Panc1 (cell line): ENCODE results near the gene MT1B. TPM values are rescaled to one million over a fixed set of nuclear protein-coding genes. Genes with fewer than 3 reads are reported as not detected.

Experiments
- ATAC-seq: fragments of 200-7000 bp; cut with Tn5 transposase; 2 replicates; pipeline ENCODE4 v1.9.1; 2020; ENCODE audit warnings: mild to moderate bottlenecking, moderate library complexity
- BruUV-seq: library from RNA; stranded (reverse); fragments of 400-500 nt; replicated peaks from 2 replicates; lab custom pipeline; 2021; lab: Mats Ljungman, UMichigan
- CTCF ChIA-PET: fragments of 300-600 bp; sonication (Branson Sonifier 250); formaldehyde crosslinking; loops from one replicate; lab custom pipeline; 2022; ENCODE audit warnings: antibody characterized with exemption; lab: Charles Lee
- POLR2A ChIA-PET: fragments of 300-600 bp; sonication (Branson Sonifier 250); formaldehyde crosslinking; loops from one replicate; lab custom pipeline; 2022; ENCODE audit warnings: antibody characterized with exemption; lab: Charles Lee
- DNase-seq: peaks from one replicate; pipeline ENCODE4 v3.0.0-alpha.2; 2010; ENCODE audit warnings: low read depth, low spot score
- H3K27ac ChIP-seq: 2 replicates; pipeline ENCODE4 v1.5.1; 2011; ENCODE audit warnings: mild to moderate bottlenecking, low read length, inconsistent platforms
- H3K27me3 ChIP-seq: fragments of 200-500 bp; sonication (Bioruptor generic); 2 replicates; pipeline ENCODE4 v1.6.0; 2014; ENCODE audit warnings: low read length, inconsistent platforms; ENCODE audit not compliant: control insufficient read depth, insufficient read depth
- H3K36me3 ChIP-seq: fragments of 200-500 bp; sonication (Bioruptor generic); 2 replicates; pipeline ENCODE4 v1.5.1; 2014; ENCODE audit warnings: inconsistent platforms, mild to moderate bottlenecking, low read length, moderate library complexity; ENCODE audit not compliant: control insufficient read depth, insufficient read depth
- H3K4me1 ChIP-seq: 2 replicates; pipeline ENCODE4 v1.5.1; 2011; ENCODE audit warnings: inconsistent platforms, mild to moderate bottlenecking, low read length, moderate library complexity; ENCODE audit not compliant: control insufficient read depth, insufficient read depth
- H3K4me3 ChIP-seq, 2 experiments: 2 replicates each; pipeline ENCODE4 v1.5.1; 2011 to 2012; ENCODE audit warnings: low read depth in 2 of 2, low read length in 2 of 2, mild to moderate bottlenecking in 2 of 2, inconsistent platforms in 1 of 2, moderate library complexity in 1 of 2
- H3K9me3 ChIP-seq: fragments of 200-500 bp; sonication (Bioruptor generic); 2 replicates; pipeline ENCODE4 v1.5.1; 2014; ENCODE audit warnings: low read depth, mild to moderate bottlenecking, inconsistent platforms, low read length, moderate library complexity; ENCODE audit not compliant: control insufficient read depth, insufficient read depth
- POLR2AphosphoS5 ChIP-seq: IDR thresholded peaks from 2 replicates; pipeline ENCODE4 v1.6.1; 2012; ENCODE audit warnings: mild to moderate bottlenecking, low read depth, low read length, moderate library complexity
- SIN3A ChIP-seq: IDR thresholded peaks from 2 replicates; pipeline ENCODE4 v1.6.1; 2012; ENCODE audit warnings: low read depth, mild to moderate bottlenecking, low read length, moderate library complexity, borderline replicate concordance; ENCODE audit not compliant: insufficient read depth
- TCF7L2 ChIP-seq: IDR thresholded peaks from 2 replicates; pipeline ENCODE4 v1.6.1; 2011; ENCODE audit warnings: mild to moderate bottlenecking, low read depth, low read length, inconsistent platforms
- in situ Hi-C: cut with HindIII; loops from 2 replicates; pipeline ENCODE4 v1.10.0; 2016; ENCODE audit warnings: low sequenced_read_pairs, low pct_unique_long_range_greater_than_20kb
- intact Hi-C: fragments of 100-400 bp; cut with micrococcal nuclease; formaldehyde crosslinking; loops from one replicate; pipeline ENCODE4 v1.10.0; 2022; ENCODE audit not compliant: unreplicated experiment
- total RNA-seq: library from RNA; stranded (reverse); gene quantifications from one replicate; pipeline ENCODE4 v1.2.1, GENCODE V29; 2021; ENCODE audit not compliant: unreplicated experiment
- TF ChIP-seq, protein P1 (sequence below): fragments of 450-650 bp; IDR thresholded peaks from 2 replicates; pipeline ENCODE4 v1.5.1; 2017; ENCODE audit warnings: mild to moderate bottlenecking
- TF ChIP-seq, protein P2 (sequence below), 2 experiments: IDR thresholded peaks; 2 replicates each; pipeline ENCODE4 v1.6.1; 2011 to 2012; ENCODE audit warnings: low read depth in 2 of 2, control low read depth in 1 of 2, low read length in 1 of 2, mild to moderate bottlenecking in 1 of 2, moderate library complexity in 1 of 2; ENCODE audit not compliant: insufficient read depth in 1 of 2

The MT1B gene
- total RNA-seq, 1 experiment from 2014 or later, result not detected

DNA sequence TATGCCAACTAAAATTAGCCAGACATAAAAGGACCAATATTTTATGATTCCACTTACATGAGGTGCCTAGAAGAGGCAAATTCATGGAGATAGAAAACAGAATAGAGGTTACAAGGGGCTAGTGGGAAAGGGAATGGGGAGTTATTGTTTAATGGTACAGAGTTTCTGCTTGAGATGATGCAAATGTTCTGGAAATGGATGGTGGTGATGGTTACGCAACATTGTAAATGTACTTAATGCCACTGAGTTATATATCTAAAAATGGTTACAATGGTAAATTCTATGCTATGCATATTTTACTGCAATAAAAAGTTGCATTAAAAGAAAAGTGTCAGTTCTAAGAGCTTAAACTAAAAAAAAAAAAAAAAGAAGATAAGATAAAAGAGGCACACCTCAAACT lies 48.5 kb downstream of the MT1B start:
- H3K9me3 ChIP-seq, result peaks cover 3% of the 10 kb centered on the region; the same call in 1 of the 2 replicates
- ChIA-PET POLR2A (no interaction called here), CTCF (interaction anchor here (0.6 kb wide), 3 partner anchors 39 to 100 kb away, joined by 3 to 5 read pairs (median 4); no protein-coding TSS in a partner anchor)
- H3K4me1 ChIP-seq, result no peaks in the 10 kb centered on the region
- no peak overlapping the region for H3K4me3 ChIP-seq
- ATAC-seq (no peak), DNase-seq (no peak)
- H3K27ac ChIP-seq, result no peak overlapping the region
- in situ Hi-C loops, result no loop called here
- no TSS peak for BruUV-seq
- intact Hi-C loops, result loop anchor here (5.0 kb wide), 2 partner anchors 93 to 188 kb away; partner anchors contain the start of gene MT2A
- no peaks in the 10 kb centered on the region for H3K36me3 ChIP-seq
- no peak for TF ChIP-seq TCF7L2
- no peaks in the 10 kb centered on the region for H3K27me3 ChIP-seq

DNA sequence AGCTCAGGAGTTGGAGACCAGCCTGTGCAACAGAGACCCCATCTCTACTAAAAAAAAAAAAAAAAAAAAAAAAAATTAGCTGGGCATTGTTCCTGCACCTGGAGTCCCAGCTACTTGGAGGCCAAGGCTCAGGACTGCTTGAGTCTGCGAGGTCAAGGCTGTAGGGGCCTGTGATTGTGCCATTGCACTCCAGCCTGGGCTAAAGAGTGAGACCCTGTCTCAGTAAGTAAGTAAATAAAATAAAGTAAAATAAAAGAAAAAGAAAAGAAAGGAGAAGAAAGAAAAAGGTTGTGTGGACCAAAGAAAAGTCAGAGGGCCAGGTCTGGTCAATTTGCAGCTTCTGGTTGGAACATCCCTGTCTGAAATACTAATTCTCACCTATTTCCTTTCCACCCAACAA lies 48.9 kb downstream of the MT1B start:
- CTCF ChIA-PET, result interaction anchor here (0.6 kb wide), 3 partner anchors 40 to 100 kb away, joined by 3 to 5 read pairs (median 4); no protein-coding TSS in a partner anchor
- peaks cover 3% of the 10 kb centered on the region; the same call in 1 of the 2 replicates for H3K9me3 ChIP-seq
- POLR2A ChIA-PET, result no interaction called here
- intact Hi-C loops, result loop anchor here (5.0 kb wide), 2 partner anchors 93 to 188 kb away; partner anchors contain the start of gene MT2A
- DNase-seq (no peak), ATAC-seq (no peak)
- no peaks in the 10 kb centered on the region for H3K4me1 ChIP-seq
- no TSS peak for BruUV-seq
- no peaks in the 10 kb centered on the region for H3K27me3 ChIP-seq
- TF ChIP-seq, protein P1, sequence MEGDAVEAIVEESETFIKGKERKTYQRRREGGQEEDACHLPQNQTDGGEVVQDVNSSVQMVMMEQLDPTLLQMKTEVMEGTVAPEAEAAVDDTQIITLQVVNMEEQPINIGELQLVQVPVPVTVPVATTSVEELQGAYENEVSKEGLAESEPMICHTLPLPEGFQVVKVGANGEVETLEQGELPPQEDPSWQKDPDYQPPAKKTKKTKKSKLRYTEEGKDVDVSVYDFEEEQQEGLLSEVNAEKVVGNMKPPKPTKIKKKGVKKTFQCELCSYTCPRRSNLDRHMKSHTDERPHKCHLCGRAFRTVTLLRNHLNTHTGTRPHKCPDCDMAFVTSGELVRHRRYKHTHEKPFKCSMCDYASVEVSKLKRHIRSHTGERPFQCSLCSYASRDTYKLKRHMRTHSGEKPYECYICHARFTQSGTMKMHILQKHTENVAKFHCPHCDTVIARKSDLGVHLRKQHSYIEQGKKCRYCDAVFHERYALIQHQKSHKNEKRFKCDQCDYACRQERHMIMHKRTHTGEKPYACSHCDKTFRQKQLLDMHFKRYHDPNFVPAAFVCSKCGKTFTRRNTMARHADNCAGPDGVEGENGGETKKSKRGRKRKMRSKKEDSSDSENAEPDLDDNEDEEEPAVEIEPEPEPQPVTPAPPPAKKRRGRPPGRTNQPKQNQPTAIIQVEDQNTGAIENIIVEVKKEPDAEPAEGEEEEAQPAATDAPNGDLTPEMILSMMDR, result no peak
- TF ChIP-seq TCF7L2 (no peak), SIN3A (no peak), POLR2AphosphoS5 (no peak)
- TF ChIP-seq, protein P2, sequence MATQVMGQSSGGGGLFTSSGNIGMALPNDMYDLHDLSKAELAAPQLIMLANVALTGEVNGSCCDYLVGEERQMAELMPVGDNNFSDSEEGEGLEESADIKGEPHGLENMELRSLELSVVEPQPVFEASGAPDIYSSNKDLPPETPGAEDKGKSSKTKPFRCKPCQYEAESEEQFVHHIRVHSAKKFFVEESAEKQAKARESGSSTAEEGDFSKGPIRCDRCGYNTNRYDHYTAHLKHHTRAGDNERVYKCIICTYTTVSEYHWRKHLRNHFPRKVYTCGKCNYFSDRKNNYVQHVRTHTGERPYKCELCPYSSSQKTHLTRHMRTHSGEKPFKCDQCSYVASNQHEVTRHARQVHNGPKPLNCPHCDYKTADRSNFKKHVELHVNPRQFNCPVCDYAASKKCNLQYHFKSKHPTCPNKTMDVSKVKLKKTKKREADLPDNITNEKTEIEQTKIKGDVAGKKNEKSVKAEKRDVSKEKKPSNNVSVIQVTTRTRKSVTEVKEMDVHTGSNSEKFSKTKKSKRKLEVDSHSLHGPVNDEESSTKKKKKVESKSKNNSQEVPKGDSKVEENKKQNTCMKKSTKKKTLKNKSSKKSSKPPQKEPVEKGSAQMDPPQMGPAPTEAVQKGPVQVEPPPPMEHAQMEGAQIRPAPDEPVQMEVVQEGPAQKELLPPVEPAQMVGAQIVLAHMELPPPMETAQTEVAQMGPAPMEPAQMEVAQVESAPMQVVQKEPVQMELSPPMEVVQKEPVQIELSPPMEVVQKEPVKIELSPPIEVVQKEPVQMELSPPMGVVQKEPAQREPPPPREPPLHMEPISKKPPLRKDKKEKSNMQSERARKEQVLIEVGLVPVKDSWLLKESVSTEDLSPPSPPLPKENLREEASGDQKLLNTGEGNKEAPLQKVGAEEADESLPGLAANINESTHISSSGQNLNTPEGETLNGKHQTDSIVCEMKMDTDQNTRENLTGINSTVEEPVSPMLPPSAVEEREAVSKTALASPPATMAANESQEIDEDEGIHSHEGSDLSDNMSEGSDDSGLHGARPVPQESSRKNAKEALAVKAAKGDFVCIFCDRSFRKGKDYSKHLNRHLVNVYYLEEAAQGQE (IDR thresholded peaks at IDR 0.05; ENCODE audit: insufficient read depth in 1 of 2, low read depth in 2 of 2, low read length in 1 of 2), result no peak
- H3K36me3 ChIP-seq, result no peaks in the 10 kb centered on the region
- no peak overlapping the region for H3K27ac ChIP-seq
- no peak overlapping the region for H3K4me3 ChIP-seq
- in situ Hi-C loops, result no loop called here

DNA sequence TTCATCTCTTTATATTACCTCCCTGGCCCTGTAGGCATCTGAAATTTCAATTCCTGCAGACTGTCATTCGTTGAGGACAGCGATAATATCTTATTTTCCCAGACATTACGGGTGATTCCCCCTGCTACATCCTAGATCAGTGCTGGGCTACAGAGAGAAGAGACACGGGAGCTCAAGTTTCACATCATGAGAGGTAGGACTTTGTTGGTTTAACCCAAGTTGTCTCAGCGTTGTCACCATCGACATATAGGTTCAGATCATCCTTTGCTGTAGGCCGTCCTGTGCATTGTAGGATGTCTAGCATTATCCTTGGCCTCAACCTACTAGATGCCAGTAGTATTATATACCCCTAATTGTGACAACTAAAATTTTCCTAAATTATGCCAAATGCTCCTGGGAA lies 49.8 kb downstream of the MT1B start:
- H3K36me3 ChIP-seq, result no peaks in the 10 kb centered on the region
- in situ Hi-C loops, result no loop called here
- H3K4me3 ChIP-seq, result no peak overlapping the region
- H3K27ac ChIP-seq, result no peak overlapping the region; the same call in 1 of the 2 replicates
- H3K4me1 ChIP-seq, result no peaks in the 10 kb centered on the region
- no peaks in the 10 kb centered on the region for H3K27me3 ChIP-seq
- ATAC-seq (no peak), DNase-seq (no peak)
- TF ChIP-seq, protein P2 (IDR thresholded peaks at IDR 0.05; ENCODE audit: insufficient read depth in 1 of 2, low read depth in 2 of 2, low read length in 1 of 2), result no peak
- TF ChIP-seq, protein P1, result no peak
- no peak for TF ChIP-seq SIN3A
- TF ChIP-seq TCF7L2, result no peak
- TF ChIP-seq POLR2AphosphoS5, result no peak
- intact Hi-C loops, result loop anchor here (5.0 kb wide), 2 partner anchors 94 to 189 kb away; partner anchors contain the start of gene MT2A
- ChIA-PET POLR2A (interaction anchor here (0.7 kb wide), 1 partner anchor 24 kb away, joined by 6 read pairs; no protein-coding TSS in a partner anchor), CTCF (interaction anchor here (0.6 to 1.9 kb wide), 7 partner anchors 18 to 184 kb away, joined by 3 to 12 read pairs (median 5); no protein-coding TSS in a partner anchor)
- no TSS peak for BruUV-seq
- H3K9me3 ChIP-seq, result peaks cover 3% of the 10 kb centered on the region; the same call in 1 of the 2 replicates
